Fibroblast of mammary gland (primary cell): Measurements from ENCODE around the gene HRCT1.

Experiments
- DNase-seq: peaks from one replicate; pipeline ENCODE4 v3.0.0-alpha.2; 2010; ENCODE audit warnings: low read depth
- H3K4me3 ChIP-seq: 2 replicates; pipeline ENCODE4 v1.5.1; 2011; ENCODE audit warnings: low read depth, mild to moderate bottlenecking, low read length, moderate library complexity; ENCODE audit not compliant: control insufficient read depth
- CTCF ChIP-seq: conservative IDR thresholded peaks from 2 replicates; pipeline ENCODE4 v1.5.1; 2011; ENCODE audit warnings: low read depth, low read length, inconsistent platforms; ENCODE audit not compliant: control insufficient read depth, insufficient read depth

The HRCT1 gene

GRCh38 chr9:35905912-35906679 is at the start of gene HRCT1:
HRCT1 (plus strand) TSS chr9:35906202; CDS start chr9:35906288, 86 bp downstream.
- DNase-seq = peak; percentile 98
- H3K4me3 ChIP-seq = peak within 1 kb of the TSS; percentile 40
- TF ChIP-seq CTCF = no peak

- no peak overlapping the region for H3K4me3 ChIP-seq
- TF ChIP-seq CTCF = no peak
- no peak for DNase-seq
These were observed 49.8 kb upstream of the HRCT1 start for GRCh38 chr9:35856206-35856605.

GRCh38 chr9:35856882-35857281 is 49.1 kb upstream of the HRCT1 start:
- no peak for TF ChIP-seq CTCF
- no peak for DNase-seq
- no peak overlapping the region for H3K4me3 ChIP-seq

- no peak for DNase-seq
- no peak for TF ChIP-seq CTCF
These were observed 47.5 kb upstream of the HRCT1 start for GRCh38 chr9:35858458-35858857.

GRCh38 chr9:35859310-35859989 is 46.6 kb upstream of the HRCT1 start:
- DNase-seq = peak; percentile 46
- TF ChIP-seq CTCF = no peak
- no peak overlapping the region for H3K4me3 ChIP-seq

More at GRCh38 chr9:35858458-35858857, 47.5 kb upstream of the HRCT1 start:
- H3K4me3 ChIP-seq = no peak overlapping the region

- no peak for TF ChIP-seq CTCF
- no peak for DNase-seq
- no peak overlapping the region for H3K4me3 ChIP-seq
These were observed 46.0 kb upstream of the HRCT1 start for GRCh38 chr9:35859990-35860339.
